CD4-positive, CD25-positive, alpha-beta regulatory T cell (primary cell): ENCODE data around the gene B4GALNT3. TPM values are rescaled to one million over a fixed set of nuclear protein-coding genes. Genes with fewer than 3 reads are reported as not detected.
A peak's percentile ranks its signal among the peaks of the same experiment; 100 is the strongest.

Experiments used
- ATAC-seq, 2 donors: fragments of 150-1000 bp; cut with Tn5 transposase; one replicate each; pipeline ENCODE4 v1.10.0; 2021; ENCODE audit warnings: low read depth in 2 of 2, moderate number of reproducible peaks in 2 of 2, moderate library complexity in 1 of 2
- DNase-seq, 3 donors: peaks; one replicate each; pipeline versions ENCODE4 v3.0.0 to v3.0.0-alpha.2; 2012 to 2022; ENCODE audit warnings: mixed read lengths in 1 of 3
- H3K27ac ChIP-seq: one replicate; pipeline ENCODE4 v1.7.0; 2013; ENCODE audit warnings: mild to moderate bottlenecking, low read length; ENCODE audit not compliant: insufficient read depth, poor library complexity, severe bottlenecking
- H3K27me3 ChIP-seq: one replicate; pipeline ENCODE4 v1.7.0; 2013; ENCODE audit warnings: low read length; ENCODE audit not compliant: control insufficient read depth, insufficient read depth
- H3K36me3 ChIP-seq: one replicate; pipeline ENCODE4 v1.7.0; 2013; ENCODE audit warnings: mild to moderate bottlenecking, low read length, moderate library complexity; ENCODE audit not compliant: control insufficient read depth, insufficient read depth
- H3K4me1 ChIP-seq: 2 replicates; pipeline ENCODE4 v1.7.0; 2013; ENCODE audit warnings: mild to moderate bottlenecking, low read length; ENCODE audit not compliant: insufficient read depth, control insufficient read depth, poor library complexity, severe bottlenecking
- H3K4me3 ChIP-seq: one replicate; pipeline ENCODE4 v1.7.0; 2013; ENCODE audit warnings: low read depth, mild to moderate bottlenecking, low read length, moderate library complexity
- H3K9me3 ChIP-seq, 2 experiments: 1 replicate in 1 of 2; 2 replicates in 1 of 2; pipeline ENCODE4 v1.7.0; 2013; ENCODE audit warnings: low read length in 2 of 2, mild to moderate bottlenecking in 1 of 2, moderate library complexity in 1 of 2; ENCODE audit not compliant: control insufficient read depth in 2 of 2
- H3K27ac Mint-ChIP-seq, 3 donors: one replicate each; pipeline ENCODE4 v1.8.0; 2020 to 2022; ENCODE audit warnings: mild to moderate bottlenecking in 3 of 3, mixed read lengths in 3 of 3, moderate library complexity in 2 of 3
- H3K27me3 Mint-ChIP-seq: one replicate; pipeline ENCODE4 v1.8.0; 2022; ENCODE audit warnings: mild to moderate bottlenecking, mixed read lengths
- H3K36me3 Mint-ChIP-seq: one replicate; pipeline ENCODE4 v1.8.0; 2020; ENCODE audit warnings: mixed read lengths
- H3K4me1 Mint-ChIP-seq, 4 donors: one replicate each; pipeline ENCODE4 v1.8.0; 2020 to 2022; ENCODE audit warnings: mixed read lengths in 4 of 4, mild to moderate bottlenecking in 1 of 4
- H3K4me3 Mint-ChIP-seq, 4 donors: one replicate each; pipeline ENCODE4 v1.8.0; 2020 to 2022; ENCODE audit warnings: mild to moderate bottlenecking in 4 of 4, mixed read lengths in 4 of 4, moderate library complexity in 3 of 4
- H3K9me3 Mint-ChIP-seq, 7 donors: one replicate each; pipeline ENCODE4 v1.8.0; 2020 to 2022; ENCODE audit warnings: mixed read lengths in 7 of 7, mild to moderate bottlenecking in 3 of 7, moderate library complexity in 2 of 7
- polyA plus RNA-seq, 4 donors: library from polyadenylated mRNA; unstranded; fragments of 300-500 nt; fragmentation: Illumina TruSeq; gene quantifications; one replicate each; pipeline ENCODE4 v1.2.3, GENCODE V29; 2021
- total RNA-seq: library from RNA; stranded (reverse); gene quantifications from one replicate; pipeline ENCODE4 v1.2.3, GENCODE V29; 2022

The B4GALNT3 gene
- total and polyA plus RNA-seq, 5 donors from 2014 or later = 0.06 to 2.1 (median 1.0) TPM

DNA sequence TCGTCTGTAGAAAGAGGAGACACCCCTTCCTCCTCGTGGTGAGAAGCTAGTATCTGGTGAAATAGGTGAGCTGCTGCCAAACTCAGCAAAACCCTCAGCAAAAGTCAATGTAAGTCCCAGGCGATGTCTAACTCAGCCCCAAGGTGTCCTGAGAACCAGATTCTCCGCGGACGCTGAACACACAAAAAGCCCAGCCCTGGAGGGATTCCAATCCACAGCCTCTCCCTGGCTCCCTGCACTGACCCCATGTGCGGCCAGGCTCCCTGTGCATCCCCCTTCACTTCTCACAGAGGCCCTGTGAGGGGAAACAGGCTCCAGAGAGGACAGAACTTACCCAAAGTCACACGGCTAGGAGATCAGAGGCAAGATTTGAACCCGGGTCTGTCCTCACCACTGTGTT, 122.0 kb downstream of the B4GALNT3 start:
- H3K27me3 Mint-ChIP-seq = no peaks in the 10 kb centered on the region
- Histone ChIP-seq H3K27me3 (no peaks in the 10 kb centered on the region), H3K27ac (no peak overlapping the region), H3K4me1 (peaks cover 2% of the 10 kb centered on the region), H3K4me3 (no peak overlapping the region), H3K36me3 (no peaks in the 10 kb centered on the region), H3K9me3 (no peaks in the 10 kb centered on the region)
- H3K4me1 Mint-ChIP-seq = peaks cover under 1 to 10% (median 6%) of the 10 kb centered on the region in 4 donors
- no peak overlapping the region for H3K4me3 Mint-ChIP-seq
- no peak overlapping the region for H3K27ac Mint-ChIP-seq
- no peak for DNase-seq
- peaks cover 5% of the 10 kb centered on the region for H3K36me3 Mint-ChIP-seq
- peaks cover 0 to under 1% (median 0%) of the 10 kb centered on the region in 7 donors for H3K9me3 Mint-ChIP-seq
- no peak for ATAC-seq

DNA sequence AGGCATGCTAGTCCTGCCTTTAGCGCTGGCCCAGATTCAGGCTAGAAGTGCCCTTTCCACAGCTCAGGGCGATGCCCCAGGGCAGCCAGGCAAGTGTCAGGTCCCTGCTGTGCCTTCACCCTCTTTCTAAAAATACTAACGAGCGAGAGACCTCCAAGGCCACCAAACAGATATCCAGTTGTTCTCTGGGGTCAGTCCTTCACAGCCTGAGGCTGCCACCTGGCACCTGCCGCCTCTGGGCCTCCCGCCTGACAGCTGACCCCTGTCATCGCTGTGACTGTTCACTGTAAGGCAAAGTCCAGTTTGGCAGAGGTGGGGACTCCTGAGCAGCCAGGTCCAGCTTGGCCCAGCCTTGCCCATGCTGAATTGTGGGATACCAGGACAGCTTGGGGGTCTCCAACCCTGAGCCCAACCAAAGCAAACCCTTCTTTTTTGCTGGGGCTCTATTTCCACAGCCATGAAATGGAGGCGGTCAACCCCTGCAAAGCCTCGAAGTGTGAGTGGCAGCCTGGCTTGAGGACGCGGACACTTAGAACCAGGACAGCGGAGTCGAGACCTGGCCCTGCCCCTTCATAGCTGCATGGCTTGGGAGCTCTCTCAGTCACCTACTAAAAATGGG, 123.6 kb downstream of the B4GALNT3 start:
- Mint-ChIP-seq H3K27ac (no peak overlapping the region), H3K4me1 (peaks cover 0 to 5% (median 1%) of the 10 kb centered on the region in 4 donors)

GRCh38 chr12:585062-586061, 125.6 kb downstream of the B4GALNT3 start:
- peaks cover 8% of the 10 kb centered on the region for H3K36me3 Mint-ChIP-seq
- Histone ChIP-seq H3K9me3 (no peaks in the 10 kb centered on the region), H3K36me3 (no peaks in the 10 kb centered on the region), H3K4me3 (no peak overlapping the region), H3K4me1 (no peaks in the 10 kb centered on the region), H3K27ac (no peak overlapping the region), H3K27me3 (no peaks in the 10 kb centered on the region)
- peaks cover 0 to 1% (median 0%) of the 10 kb centered on the region in 7 donors for H3K9me3 Mint-ChIP-seq
- ATAC-seq (no peak), DNase-seq (no peak)
- no peaks in the 10 kb centered on the region for H3K27me3 Mint-ChIP-seq
- H3K4me1 Mint-ChIP-seq = peaks cover 2 to 9% (median 4%) of the 10 kb centered on the region in 4 donors
- H3K4me3 Mint-ChIP-seq = peak overlapping the region in 1 of 4 donors; percentile 63
- no peak overlapping the region for H3K27ac Mint-ChIP-seq

More for the DNA sequence above, 123.6 kb downstream of the B4GALNT3 start:
- peaks cover 6% of the 10 kb centered on the region for H3K36me3 Mint-ChIP-seq
- no peaks in the 10 kb centered on the region for H3K27me3 ChIP-seq
- H3K27ac ChIP-seq = no peak overlapping the region
- H3K9me3 Mint-ChIP-seq = peaks cover 0 to 1% (median 0%) of the 10 kb centered on the region in 7 donors
- no peak for ATAC-seq
- H3K36me3 ChIP-seq = no peaks in the 10 kb centered on the region
- H3K27me3 Mint-ChIP-seq = no peaks in the 10 kb centered on the region
- no peak for DNase-seq
- no peak overlapping the region for H3K4me3 Mint-ChIP-seq
- no peaks in the 10 kb centered on the region for H3K4me1 ChIP-seq
- no peak overlapping the region for H3K4me3 ChIP-seq
- H3K9me3 ChIP-seq = no peaks in the 10 kb centered on the region

DNA sequence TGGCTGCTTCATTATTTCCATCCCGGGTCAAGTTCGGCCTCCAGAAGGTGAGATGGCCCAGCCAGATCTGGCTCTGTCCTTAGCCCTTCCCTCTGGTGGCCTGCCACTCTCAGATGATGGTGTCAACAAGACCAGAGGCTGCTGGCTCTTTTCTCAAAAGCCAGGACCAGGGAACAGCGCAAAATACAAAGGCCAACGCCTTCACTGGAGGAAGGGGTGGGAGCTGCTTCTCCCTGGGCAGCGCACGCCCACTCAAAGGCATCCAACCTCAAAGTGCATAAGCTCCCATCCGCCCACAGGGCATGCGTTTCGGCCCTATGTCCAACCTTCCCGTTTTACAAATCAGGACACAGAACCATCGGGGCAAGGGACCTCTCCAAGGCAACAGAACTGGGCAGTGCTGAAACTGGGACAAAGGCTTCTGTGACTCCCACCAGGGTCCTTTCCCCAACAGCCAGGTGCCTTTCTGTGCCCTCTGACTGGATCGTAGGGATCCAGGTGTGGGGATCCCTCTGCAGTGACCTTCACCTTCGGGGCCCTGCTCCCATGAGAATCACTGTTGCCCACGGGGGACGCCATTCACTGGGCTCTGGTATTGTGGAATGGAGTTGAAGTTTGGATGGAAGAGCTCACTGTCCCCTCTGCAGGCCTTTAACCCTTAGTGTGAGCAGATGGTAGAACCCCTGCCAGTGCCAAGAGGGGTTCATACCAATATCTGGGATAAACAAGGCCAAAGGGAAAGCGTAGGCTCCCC, 126.8 kb downstream of the B4GALNT3 start:
- peaks cover 0 to 4% (median 3%) of the 10 kb centered on the region in 4 donors for H3K4me1 Mint-ChIP-seq
- H3K4me3 ChIP-seq = no peak overlapping the region
- no peak overlapping the region for H3K4me3 Mint-ChIP-seq
- H3K9me3 Mint-ChIP-seq = peaks cover 0 to 1% (median 0%) of the 10 kb centered on the region in 7 donors
- H3K27me3 Mint-ChIP-seq = no peaks in the 10 kb centered on the region
- peak overlapping the region in 1 of 3 donors; percentile 62 for H3K27ac Mint-ChIP-seq
- no peaks in the 10 kb centered on the region for H3K9me3 ChIP-seq
- no peak overlapping the region for H3K27ac ChIP-seq
- no peaks in the 10 kb centered on the region for H3K27me3 ChIP-seq
- H3K36me3 ChIP-seq = no peaks in the 10 kb centered on the region
- H3K36me3 Mint-ChIP-seq = peaks cover 3% of the 10 kb centered on the region
- ATAC-seq (no peak), DNase-seq (no peak)
- H3K4me1 ChIP-seq = no peaks in the 10 kb centered on the region

GRCh38 chr12:587132-588023, 127.6 kb downstream of the B4GALNT3 start:
- ATAC-seq (no peak), DNase-seq (no peak)
- Mint-ChIP-seq H3K9me3 (peaks cover 0 to 1% (median 0%) of the 10 kb centered on the region in 7 donors), H3K4me1 (peaks cover 0 to 4% (median 3%) of the 10 kb centered on the region in 4 donors), H3K27ac (peak overlapping the region in 2 of 3 donors; percentile 28 to 62), H3K27me3 (no peaks in the 10 kb centered on the region), H3K4me3 (no peak overlapping the region), H3K36me3 (peaks cover 3% of the 10 kb centered on the region)
- Histone ChIP-seq H3K4me1 (no peaks in the 10 kb centered on the region), H3K9me3 (no peaks in the 10 kb centered on the region), H3K36me3 (no peaks in the 10 kb centered on the region), H3K27me3 (no peaks in the 10 kb centered on the region), H3K27ac (no peak overlapping the region), H3K4me3 (no peak overlapping the region)

DNA sequence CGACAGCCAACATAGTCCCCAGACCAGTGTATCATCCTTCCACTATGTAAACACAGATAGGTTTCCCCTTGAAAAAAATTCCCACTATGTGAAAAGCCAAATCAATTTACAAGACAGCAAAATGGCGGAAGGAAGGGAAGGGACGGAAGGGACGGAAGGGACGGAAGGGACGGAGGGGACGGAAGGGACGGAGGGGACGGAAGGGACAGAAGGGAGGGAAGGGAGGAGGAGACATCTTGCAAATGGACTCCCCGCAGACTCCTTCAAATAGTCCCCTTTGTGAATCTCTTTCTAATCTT, 128.2 kb downstream of the B4GALNT3 start:
- H3K36me3 Mint-ChIP-seq = peaks cover 3% of the 10 kb centered on the region
- H3K9me3 ChIP-seq = no peaks in the 10 kb centered on the region
- no peak overlapping the region for H3K4me3 Mint-ChIP-seq
- peak overlapping the region in 2 of 3 donors; percentile 28 to 40 for H3K27ac Mint-ChIP-seq
- DNase-seq (no peak), ATAC-seq (no peak)
- H3K4me3 ChIP-seq = no peak overlapping the region
- no peaks in the 10 kb centered on the region for H3K36me3 ChIP-seq
- H3K4me1 ChIP-seq = no peaks in the 10 kb centered on the region
- H3K4me1 Mint-ChIP-seq = peaks cover 0 to 6% (median 3%) of the 10 kb centered on the region in 4 donors
- peaks cover 0 to 1% (median 0%) of the 10 kb centered on the region in 7 donors for H3K9me3 Mint-ChIP-seq
- no peak overlapping the region for H3K27ac ChIP-seq
- no peaks in the 10 kb centered on the region for H3K27me3 Mint-ChIP-seq
- H3K27me3 ChIP-seq = no peaks in the 10 kb centered on the region

- H3K27me3 ChIP-seq = no peaks in the 10 kb centered on the region
- peaks cover 3% of the 10 kb centered on the region for H3K36me3 Mint-ChIP-seq
- H3K27ac Mint-ChIP-seq = no peak overlapping the region
Observed at GRCh38 chr12:588646-589045, 128.9 kb downstream of the B4GALNT3 start.

More at GRCh38 chr12:588646-589045, 128.9 kb downstream of the B4GALNT3 start:
- no peak for ATAC-seq
- H3K4me1 Mint-ChIP-seq = peaks cover 2 to 9% (median 3%) of the 10 kb centered on the region in 4 donors
- DNase-seq = no peak
- Histone ChIP-seq H3K4me1 (no peaks in the 10 kb centered on the region), H3K9me3 (no peaks in the 10 kb centered on the region), H3K4me3 (no peak overlapping the region), H3K27ac (no peak overlapping the region), H3K36me3 (no peaks in the 10 kb centered on the region)
- H3K9me3 Mint-ChIP-seq = peaks cover 0 to 2% (median 0%) of the 10 kb centered on the region in 7 donors
- no peaks in the 10 kb centered on the region for H3K27me3 Mint-ChIP-seq
- H3K4me3 Mint-ChIP-seq = no peak overlapping the region
